ENCODE data around the gene BICDL2.

GRCh38 chr16:3012246-3012645, 24.5 kb downstream of the BICDL2 start:
- TF ChIP-seq, protein P1, sequence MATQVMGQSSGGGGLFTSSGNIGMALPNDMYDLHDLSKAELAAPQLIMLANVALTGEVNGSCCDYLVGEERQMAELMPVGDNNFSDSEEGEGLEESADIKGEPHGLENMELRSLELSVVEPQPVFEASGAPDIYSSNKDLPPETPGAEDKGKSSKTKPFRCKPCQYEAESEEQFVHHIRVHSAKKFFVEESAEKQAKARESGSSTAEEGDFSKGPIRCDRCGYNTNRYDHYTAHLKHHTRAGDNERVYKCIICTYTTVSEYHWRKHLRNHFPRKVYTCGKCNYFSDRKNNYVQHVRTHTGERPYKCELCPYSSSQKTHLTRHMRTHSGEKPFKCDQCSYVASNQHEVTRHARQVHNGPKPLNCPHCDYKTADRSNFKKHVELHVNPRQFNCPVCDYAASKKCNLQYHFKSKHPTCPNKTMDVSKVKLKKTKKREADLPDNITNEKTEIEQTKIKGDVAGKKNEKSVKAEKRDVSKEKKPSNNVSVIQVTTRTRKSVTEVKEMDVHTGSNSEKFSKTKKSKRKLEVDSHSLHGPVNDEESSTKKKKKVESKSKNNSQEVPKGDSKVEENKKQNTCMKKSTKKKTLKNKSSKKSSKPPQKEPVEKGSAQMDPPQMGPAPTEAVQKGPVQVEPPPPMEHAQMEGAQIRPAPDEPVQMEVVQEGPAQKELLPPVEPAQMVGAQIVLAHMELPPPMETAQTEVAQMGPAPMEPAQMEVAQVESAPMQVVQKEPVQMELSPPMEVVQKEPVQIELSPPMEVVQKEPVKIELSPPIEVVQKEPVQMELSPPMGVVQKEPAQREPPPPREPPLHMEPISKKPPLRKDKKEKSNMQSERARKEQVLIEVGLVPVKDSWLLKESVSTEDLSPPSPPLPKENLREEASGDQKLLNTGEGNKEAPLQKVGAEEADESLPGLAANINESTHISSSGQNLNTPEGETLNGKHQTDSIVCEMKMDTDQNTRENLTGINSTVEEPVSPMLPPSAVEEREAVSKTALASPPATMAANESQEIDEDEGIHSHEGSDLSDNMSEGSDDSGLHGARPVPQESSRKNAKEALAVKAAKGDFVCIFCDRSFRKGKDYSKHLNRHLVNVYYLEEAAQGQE (IDR thresholded peaks at IDR 0.05; ENCODE audit: insufficient read depth in 1 of 2, low read depth in 2 of 2, low read length in 2 of 2) = no peak
- no peak for TF ChIP-seq POLR2AphosphoS5 (IDR thresholded peaks at IDR 0.05; ENCODE audit: low read depth, low read length)
- no peak for TF ChIP-seq TAF1 (IDR thresholded peaks at IDR 0.05; ENCODE audit: borderline replicate concordance, insufficient read depth, low read length)
- TF ChIP-seq FOXP2 (optimal IDR thresholded peaks at IDR 0.05; ENCODE audit: borderline replicate concordance, extremely low read depth, extremely low read length, insufficient read depth) = no peak
- TF ChIP-seq SIN3A (IDR thresholded peaks at IDR 0.05; ENCODE audit: borderline replicate concordance, insufficient read depth, low read length) = no peak

Data from PFSK-1 (cell line).